ENCODE data around the gene RTRAF. TPM values are rescaled to one million over a fixed set of nuclear protein-coding genes. Genes with fewer than 3 reads are reported as not detected.
A peak's percentile ranks its signal among the peaks of the same experiment; 100 is the strongest.

The RTRAF gene
- total and polyA plus RNA-seq, 10 of the 15 experiments (the other 5 are each of a cell fraction or from before 2014, with no cell fraction given): 248 to 540 (median 368) TPM

DNA sequence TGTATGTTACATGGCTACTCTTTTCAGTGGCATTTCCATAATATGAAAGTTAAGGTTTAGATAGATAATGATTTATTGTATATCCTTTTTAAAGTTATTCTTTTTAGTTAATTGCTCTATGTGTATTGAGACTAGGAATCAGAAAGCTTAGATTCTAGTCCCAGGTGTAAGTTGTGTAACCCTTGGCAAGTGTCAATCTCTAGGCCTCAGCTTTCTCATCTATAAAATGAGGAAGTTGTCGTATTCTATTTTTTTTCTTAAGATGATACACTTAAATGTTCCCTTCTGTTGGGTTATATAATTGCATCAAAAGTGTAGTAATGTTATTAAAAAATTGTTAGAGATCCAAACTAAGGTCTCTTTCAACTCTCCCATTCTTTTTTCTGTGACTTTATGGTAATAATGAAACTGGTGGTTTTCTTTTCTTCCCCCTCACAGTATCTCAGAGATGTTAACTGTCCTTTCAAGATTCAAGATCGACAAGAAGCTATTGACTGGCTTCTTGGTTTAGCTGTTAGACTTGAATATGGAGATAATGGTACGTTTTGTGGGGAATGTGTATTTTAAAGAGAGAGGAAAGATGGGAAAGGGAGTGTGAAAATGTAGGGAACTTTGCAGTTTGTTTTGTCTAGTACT lies 4.1 kb downstream of the RTRAF start:
- H3K9me3 ChIP-seq (replicated peaks; ENCODE audit: control insufficient read depth, insufficient read depth, low read length): no peaks in the 10 kb centered on the region; the same call in 2 of the 3 replicates
- ChIA-PET CTCF (interaction anchor here (0.7 to 5.9 kb wide), 11 partner anchors 12 to 559 kb away, joined by 3 to 67 read pairs (median 3); partner anchors contain the start of genes GNG2, GPR137C and TXNDC16), SMC1A (ENCODE audit: uncharacterized antibody, unreplicated experiment) (interaction anchor here (0.7 to 3.6 kb wide), 7 partner anchors 11 to 278 kb away, joined by 3 to 33 read pairs (median 5); no protein-coding TSS in a partner anchor), POLR2A (interaction anchor here (1.0 to 1.5 kb wide), 2 partner anchors 15 to 16 kb away, joined by 3 read pairs; no protein-coding TSS in a partner anchor), RAD21 (ENCODE audit: unreplicated experiment) (interaction anchor here (0.8 to 1.2 kb wide), 5 partner anchors 13 to 307 kb away, joined by 3 to 5 read pairs (median 3); no protein-coding TSS in a partner anchor)
- H3K27ac ChIP-seq (ENCODE audit: control insufficient read depth, insufficient read depth): peak overlapping the region; percentile 33; the same call in 1 of the 2 replicates
- peak overlapping the region; percentile 44; the same call in 1 of the 2 replicates for H3K4me2 ChIP-seq (ENCODE audit: control insufficient read depth, insufficient read depth)
- intact Hi-C loops (cut with micrococcal nuclease; ENCODE audit: unreplicated experiment): loop anchor here (10.0 kb wide), 1 partner anchor 481 kb away; no protein-coding TSS in a partner anchor
- no peak overlapping the region for H2AFZ ChIP-seq (ENCODE audit: control insufficient read depth, low read depth, low read length)
- in situ Hi-C loops (cut with MboI): no loop called here
- peaks cover 6% of the 10 kb centered on the region for H3K4me1 ChIP-seq (ENCODE audit: control insufficient read depth, insufficient read depth, low read length)
- DNase-seq (ENCODE audit: low read depth, low spot score): no peak
- peaks cover 0 to 31% of the 10 kb centered on the region in 2 experiments for H3K36me3 ChIP-seq (ENCODE audit: control insufficient read depth in 2 of 2, insufficient read depth in 2 of 2, low read length in 1 of 2)
- H3K27me3 ChIP-seq (replicated peaks in 1 of 2; ENCODE audit: control insufficient read depth in 2 of 2, insufficient read depth in 2 of 2, low read length in 1 of 2): no peaks in the 10 kb centered on the region
- no peak for FAIRE-seq
- ATAC-seq: peak; percentile 16; the same call in 2 of the 3 replicates
- no peaks in the 10 kb centered on the region for H4K20me1 ChIP-seq (ENCODE audit: control insufficient read depth, insufficient read depth)
- WGBS (ENCODE audit: insufficient coverage, insufficient replicate concordance, low lambda C conversion rate, missing lambda C conversion rate): 21% methylated on average over 3 of the region's 3 CpGs
- peaks cover 52% of the 10 kb centered on the region for H3K79me2 ChIP-seq (ENCODE audit: control insufficient read depth, insufficient read depth, low read length)
- BruUV-seq (replicated peaks): no TSS peak
- H3K9ac ChIP-seq (ENCODE audit: control insufficient read depth, insufficient read depth, low read length): no peak overlapping the region
- peak overlapping the region; percentile 11; the same call in 1 of the 2 replicates for H3K4me3 ChIP-seq
- no peak for TF ChIP-seq NKRF (conservative IDR thresholded peaks at IDR 0.05)
- no peak for TF ChIP-seq RELA (IDR thresholded peaks at IDR 0.05; ENCODE audit: borderline replicate concordance, partially characterized antibody)
- no peak for TF ChIP-seq SKIL (IDR thresholded peaks at IDR 0.05; ENCODE audit: low read depth, poor library complexity, severe bottlenecking)
- peak; percentile 38; the same call in 1 of the 2 replicates for TF ChIP-seq RUNX3 (IDR thresholded peaks at IDR 0.05; ENCODE audit: low read length)
- TF ChIP-seq DPF2 (IDR thresholded peaks at IDR 0.05): no peak
- no peak for TF ChIP-seq TCF3 (IDR thresholded peaks at IDR 0.05; ENCODE audit: borderline replicate concordance, insufficient read depth, low read depth, low read length)
- no peak for TF ChIP-seq STAT1 (conservative IDR thresholded peaks at IDR 0.05)
- no peak; the same call in 1 of the 2 replicates for TF ChIP-seq SPI1 (IDR thresholded peaks at IDR 0.05; ENCODE audit: borderline replicate concordance, insufficient read depth, low read depth, low read length)
- TF ChIP-seq, protein P1, sequence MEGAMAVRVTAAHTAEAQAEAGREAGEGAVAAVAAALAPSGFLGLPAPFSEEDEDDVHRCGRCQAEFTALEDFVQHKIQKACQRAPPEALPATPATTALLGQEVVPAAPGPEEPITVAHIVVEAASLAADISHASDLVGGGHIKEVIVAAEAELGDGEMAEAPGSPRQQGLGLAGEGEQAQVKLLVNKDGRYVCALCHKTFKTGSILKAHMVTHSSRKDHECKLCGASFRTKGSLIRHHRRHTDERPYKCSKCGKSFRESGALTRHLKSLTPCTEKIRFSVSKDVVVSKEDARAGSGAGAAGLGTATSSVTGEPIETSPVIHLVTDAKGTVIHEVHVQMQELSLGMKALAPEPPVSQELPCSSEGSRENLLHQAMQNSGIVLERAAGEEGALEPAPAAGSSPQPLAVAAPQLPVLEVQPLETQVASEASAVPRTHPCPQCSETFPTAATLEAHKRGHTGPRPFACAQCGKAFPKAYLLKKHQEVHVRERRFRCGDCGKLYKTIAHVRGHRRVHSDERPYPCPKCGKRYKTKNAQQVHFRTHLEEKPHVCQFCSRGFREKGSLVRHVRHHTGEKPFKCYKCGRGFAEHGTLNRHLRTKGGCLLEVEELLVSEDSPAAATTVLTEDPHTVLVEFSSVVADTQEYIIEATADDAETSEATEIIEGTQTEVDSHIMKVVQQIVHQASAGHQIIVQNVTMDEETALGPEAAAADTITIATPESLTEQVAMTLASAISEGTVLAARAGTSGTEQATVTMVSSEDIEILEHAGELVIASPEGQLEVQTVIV (IDR thresholded peaks at IDR 0.05; ENCODE audit: borderline replicate concordance, partially characterized antibody): no peak
- TF ChIP-seq ASH2L (IDR thresholded peaks at IDR 0.05; ENCODE audit: borderline replicate concordance, low read depth): no peak
- TF ChIP-seq YBX1 (IDR thresholded peaks at IDR 0.05): no peak
- TF ChIP-seq IKZF1 (conservative IDR thresholded peaks at IDR 0.05): 0 out of 2 replicates have a peak, but pooled peaks have one; percentile 15
- TF ChIP-seq CEBPB (IDR thresholded peaks at IDR 0.05; ENCODE audit: borderline replicate concordance in 1 of 2, low read depth in 2 of 2, low read length in 2 of 2): no peak
- no peak for TF ChIP-seq ZSCAN29 (IDR thresholded peaks at IDR 0.05)
- TF ChIP-seq MTA2 (IDR thresholded peaks at IDR 0.05; ENCODE audit: low read depth): no peak
- TF ChIP-seq HDAC2 (IDR thresholded peaks at IDR 0.05): no peak
